GM12874 (cell line): Measurements from ENCODE around the gene KDM8.

Experiments
- TF ChIP-seq, protein P1 (sequence below): IDR thresholded peaks from 2 replicates; pipeline ENCODE4 v1.5.1; 2011; ENCODE audit warnings: low read depth, mild to moderate bottlenecking, control low read depth, low read length, moderate library complexity; ENCODE audit not compliant: insufficient read depth

The KDM8 gene

DNA sequence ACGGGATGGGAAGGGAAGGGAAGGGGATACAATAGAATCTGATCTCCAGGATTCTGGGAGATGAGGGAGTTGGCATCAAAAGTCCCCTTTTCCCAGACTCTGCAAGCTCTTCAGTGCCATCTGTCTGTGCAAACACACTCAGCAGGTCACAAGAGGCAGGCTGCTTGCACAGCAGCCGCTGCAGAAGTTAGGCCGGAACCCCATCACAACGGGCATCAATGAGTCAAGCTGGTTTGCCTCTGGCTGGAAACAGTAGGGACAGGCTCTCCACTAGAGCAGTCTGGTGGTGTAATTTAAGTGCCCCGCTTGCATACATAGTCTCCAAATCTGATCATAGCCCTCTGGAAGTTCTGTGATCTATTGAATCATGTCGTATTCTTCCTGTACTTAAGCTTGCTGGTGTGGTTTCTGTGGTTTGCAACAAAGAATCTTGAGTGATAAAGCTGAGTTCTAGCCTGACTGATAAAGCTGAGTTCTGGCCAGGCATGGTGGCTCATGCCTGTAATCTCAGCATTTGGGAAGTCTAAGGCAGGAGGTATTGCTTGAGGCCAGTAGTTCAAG is 33.7 kb upstream of the KDM8 start:
- TF ChIP-seq, protein P1, sequence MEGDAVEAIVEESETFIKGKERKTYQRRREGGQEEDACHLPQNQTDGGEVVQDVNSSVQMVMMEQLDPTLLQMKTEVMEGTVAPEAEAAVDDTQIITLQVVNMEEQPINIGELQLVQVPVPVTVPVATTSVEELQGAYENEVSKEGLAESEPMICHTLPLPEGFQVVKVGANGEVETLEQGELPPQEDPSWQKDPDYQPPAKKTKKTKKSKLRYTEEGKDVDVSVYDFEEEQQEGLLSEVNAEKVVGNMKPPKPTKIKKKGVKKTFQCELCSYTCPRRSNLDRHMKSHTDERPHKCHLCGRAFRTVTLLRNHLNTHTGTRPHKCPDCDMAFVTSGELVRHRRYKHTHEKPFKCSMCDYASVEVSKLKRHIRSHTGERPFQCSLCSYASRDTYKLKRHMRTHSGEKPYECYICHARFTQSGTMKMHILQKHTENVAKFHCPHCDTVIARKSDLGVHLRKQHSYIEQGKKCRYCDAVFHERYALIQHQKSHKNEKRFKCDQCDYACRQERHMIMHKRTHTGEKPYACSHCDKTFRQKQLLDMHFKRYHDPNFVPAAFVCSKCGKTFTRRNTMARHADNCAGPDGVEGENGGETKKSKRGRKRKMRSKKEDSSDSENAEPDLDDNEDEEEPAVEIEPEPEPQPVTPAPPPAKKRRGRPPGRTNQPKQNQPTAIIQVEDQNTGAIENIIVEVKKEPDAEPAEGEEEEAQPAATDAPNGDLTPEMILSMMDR: peak; percentile 19; the same call in 1 of the 2 replicates

GRCh38 chr16:27171584-27171983 is 31.7 kb upstream of the KDM8 start:
- TF ChIP-seq, protein P1: no peak

- TF ChIP-seq, protein P1: no peak
Observed at GRCh38 chr16:27174007-27174406, 29.3 kb upstream of the KDM8 start.

- TF ChIP-seq, protein P1: no peak
Observed at GRCh38 chr16:27174798-27175197, 28.5 kb upstream of the KDM8 start.

DNA sequence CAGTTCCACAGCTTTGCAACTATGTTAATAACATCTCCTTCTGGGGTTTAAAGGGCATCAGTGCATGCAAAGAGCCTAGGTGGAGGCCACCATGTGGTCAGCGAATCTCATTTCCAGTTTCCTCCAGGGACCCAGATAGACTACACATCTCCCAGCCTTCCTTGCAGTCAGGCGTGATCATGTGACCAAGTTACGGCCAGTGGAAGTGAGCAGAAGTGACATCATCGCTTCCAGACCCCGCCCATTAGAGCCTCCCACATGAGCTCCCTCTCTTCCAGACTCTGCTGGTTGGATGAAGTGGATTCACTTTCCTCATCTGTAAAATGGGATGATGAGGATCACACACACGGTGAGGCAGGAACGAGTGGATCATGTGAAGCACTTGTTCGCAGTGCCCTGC is 27.4 kb upstream of the KDM8 start:
- TF ChIP-seq, protein P1: no peak

DNA sequence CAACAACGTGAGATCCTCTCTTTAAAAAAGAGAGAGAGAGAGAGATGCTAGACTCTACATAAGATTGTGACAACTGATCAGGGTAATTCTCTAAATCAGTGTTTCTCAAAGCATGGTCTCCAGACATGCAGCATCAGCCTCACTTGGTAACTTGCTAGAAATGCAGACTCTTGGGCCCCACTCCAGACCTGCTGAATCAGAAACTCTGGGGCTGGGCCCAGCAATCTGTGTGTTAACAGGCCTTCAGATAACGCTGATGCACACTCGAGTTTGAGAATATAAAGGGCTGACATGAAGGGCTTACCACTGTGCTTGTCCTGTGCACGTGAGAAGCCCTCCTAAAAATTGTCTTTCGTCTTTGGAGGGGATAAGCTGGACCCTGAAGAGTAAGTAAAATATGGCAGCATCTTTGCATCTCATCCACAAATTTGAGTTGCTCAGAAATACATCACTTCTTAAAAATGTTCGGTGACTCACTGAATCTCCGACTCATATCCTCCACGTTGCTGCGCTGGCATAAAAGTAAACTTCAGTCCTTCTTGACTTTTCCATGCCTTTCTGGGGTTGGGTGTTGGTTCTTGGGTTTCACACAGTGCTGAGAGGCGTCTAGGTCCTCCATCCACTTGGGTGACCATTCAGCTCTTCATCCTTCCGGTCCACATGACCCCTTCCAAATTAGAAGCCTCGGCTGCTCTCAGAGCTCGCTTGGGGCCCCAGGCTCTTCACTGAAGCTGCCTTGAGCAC is 26.1 kb upstream of the KDM8 start:
- TF ChIP-seq, protein P1: no peak

GRCh38 chr16:27179500-27180072 is 23.7 kb upstream of the KDM8 start:
- TF ChIP-seq, protein P1: peak; percentile 96
